ENCODE measurements around the gene KIAA1755. TPM values are rescaled to one million over a fixed set of nuclear protein-coding genes. Genes with fewer than 3 reads are reported as not detected.

The KIAA1755 gene
- total RNA-seq, 1 donor from 2014 or later: 0.22 TPM

- H3K4me1 ChIP-seq: no peaks in the 10 kb centered on the region
- H3K27ac Mint-ChIP-seq: no peak overlapping the region
- peaks cover 7% of the 10 kb centered on the region for H3K27me3 Mint-ChIP-seq (ENCODE audit: insufficient read depth, low read depth)
- no peaks in the 10 kb centered on the region for H3K79me2 ChIP-seq (ENCODE audit: low read depth)
- TF ChIP-seq EZH2phosphoT487 (IDR thresholded peaks at IDR 0.05): no peak
- no peak for TF ChIP-seq EZH2 (IDR thresholded peaks at IDR 0.05)
- no peak for TF ChIP-seq CTCF (IDR thresholded peaks at IDR 0.05)
- H4K20me1 ChIP-seq (ENCODE audit: low read depth): no peaks in the 10 kb centered on the region
- no peak overlapping the region for H3K27ac ChIP-seq
- H3K36me3 Mint-ChIP-seq: no peaks in the 10 kb centered on the region
- H3K4me3 Mint-ChIP-seq: no peak overlapping the region
- H3K9me3 Mint-ChIP-seq: no peaks in the 10 kb centered on the region
- H3K27me3 ChIP-seq: no peaks in the 10 kb centered on the region
- H3K4me2 ChIP-seq: no peak overlapping the region
- no peak overlapping the region for H3K4me3 ChIP-seq
- no peak overlapping the region for H3K9ac ChIP-seq
- H3K4me1 Mint-ChIP-seq: peaks cover 3% of the 10 kb centered on the region
- no peak overlapping the region for H2AFZ ChIP-seq (replicated peaks)
- H3K36me3 ChIP-seq: no peaks in the 10 kb centered on the region
- no peak for DNase-seq (ENCODE audit: low spot score)
- H3F3A ChIP-seq (ENCODE audit: low read depth): peaks cover 8% of the 10 kb centered on the region
- H3K9me3 ChIP-seq (ENCODE audit: low read depth): no peaks in the 10 kb centered on the region
Measured at GRCh38 chr20:38203337-38203980, 57.1 kb downstream of the KIAA1755 start.

GRCh38 chr20:38202982-38203293 is 57.6 kb downstream of the KIAA1755 start:
- no peaks in the 10 kb centered on the region for H3K36me3 ChIP-seq
- no peak for TF ChIP-seq EZH2phosphoT487 (IDR thresholded peaks at IDR 0.05)
- no peak for TF ChIP-seq EZH2 (IDR thresholded peaks at IDR 0.05)
- TF ChIP-seq CTCF (IDR thresholded peaks at IDR 0.05): no peak
- DNase-seq (ENCODE audit: low spot score): no peak
- Mint-ChIP-seq H3K27me3 (ENCODE audit: insufficient read depth, low read depth) (peaks cover 3% of the 10 kb centered on the region), H3K9me3 (no peaks in the 10 kb centered on the region), H3K4me3 (no peak overlapping the region), H3K27ac (no peak overlapping the region), H3K36me3 (no peaks in the 10 kb centered on the region), H3K4me1 (peaks cover 9% of the 10 kb centered on the region)
- H4K20me1 ChIP-seq (ENCODE audit: low read depth): no peaks in the 10 kb centered on the region
- no peak overlapping the region for H2AFZ ChIP-seq (replicated peaks)
- H3K9ac ChIP-seq: no peak overlapping the region
- H3F3A ChIP-seq (ENCODE audit: low read depth): peaks cover 12% of the 10 kb centered on the region
- no peaks in the 10 kb centered on the region for H3K79me2 ChIP-seq (ENCODE audit: low read depth)
- H3K4me1 ChIP-seq: peaks cover 4% of the 10 kb centered on the region
- no peak overlapping the region for H3K4me2 ChIP-seq
- no peaks in the 10 kb centered on the region for H3K27me3 ChIP-seq
- H3K27ac ChIP-seq: no peak overlapping the region
- no peak overlapping the region for H3K4me3 ChIP-seq
- H3K9me3 ChIP-seq (ENCODE audit: low read depth): no peaks in the 10 kb centered on the region

- no peak overlapping the region for H3K4me2 ChIP-seq
- H3K27ac ChIP-seq: no peak overlapping the region
- H3K9me3 Mint-ChIP-seq: no peaks in the 10 kb centered on the region
- no peaks in the 10 kb centered on the region for H3K79me2 ChIP-seq (ENCODE audit: low read depth)
- no peaks in the 10 kb centered on the region for H3K36me3 ChIP-seq
- no peak overlapping the region for H3K9ac ChIP-seq
- no peaks in the 10 kb centered on the region for H3K9me3 ChIP-seq (ENCODE audit: low read depth)
- no peaks in the 10 kb centered on the region for H3K27me3 ChIP-seq
- H4K20me1 ChIP-seq (ENCODE audit: low read depth): no peaks in the 10 kb centered on the region
- H3K4me3 Mint-ChIP-seq: no peak overlapping the region
- TF ChIP-seq CTCF (IDR thresholded peaks at IDR 0.05) (no peak), EZH2phosphoT487 (IDR thresholded peaks at IDR 0.05) (no peak)
- no peak for DNase-seq (ENCODE audit: low spot score)
- H3F3A ChIP-seq (ENCODE audit: low read depth): peaks cover 12% of the 10 kb centered on the region
- H2AFZ ChIP-seq (replicated peaks): no peak overlapping the region
- no peaks in the 10 kb centered on the region for H3K36me3 Mint-ChIP-seq
- no peak overlapping the region for H3K4me3 ChIP-seq
- peaks cover 9% of the 10 kb centered on the region for H3K4me1 Mint-ChIP-seq
- peaks cover 5% of the 10 kb centered on the region for H3K4me1 ChIP-seq
- no peak overlapping the region for H3K27ac Mint-ChIP-seq
- peaks cover 6% of the 10 kb centered on the region for H3K27me3 Mint-ChIP-seq (ENCODE audit: insufficient read depth, low read depth)
Measured at GRCh38 chr20:38202153-38202981, 58.2 kb downstream of the KIAA1755 start.

All from neural progenitor cell (in vitro differentiated cells).